ENCODE data around the gene PKP3.

GRCh38 chr11:398826-399225 lies 4.8 kb downstream of the PKP3 start:
- TF ChIP-seq POLR2A (IDR thresholded peaks at IDR 0.05) (no peak), EP300 (IDR thresholded peaks at IDR 0.05) (no peak)
- TF ChIP-seq, protein P1, sequence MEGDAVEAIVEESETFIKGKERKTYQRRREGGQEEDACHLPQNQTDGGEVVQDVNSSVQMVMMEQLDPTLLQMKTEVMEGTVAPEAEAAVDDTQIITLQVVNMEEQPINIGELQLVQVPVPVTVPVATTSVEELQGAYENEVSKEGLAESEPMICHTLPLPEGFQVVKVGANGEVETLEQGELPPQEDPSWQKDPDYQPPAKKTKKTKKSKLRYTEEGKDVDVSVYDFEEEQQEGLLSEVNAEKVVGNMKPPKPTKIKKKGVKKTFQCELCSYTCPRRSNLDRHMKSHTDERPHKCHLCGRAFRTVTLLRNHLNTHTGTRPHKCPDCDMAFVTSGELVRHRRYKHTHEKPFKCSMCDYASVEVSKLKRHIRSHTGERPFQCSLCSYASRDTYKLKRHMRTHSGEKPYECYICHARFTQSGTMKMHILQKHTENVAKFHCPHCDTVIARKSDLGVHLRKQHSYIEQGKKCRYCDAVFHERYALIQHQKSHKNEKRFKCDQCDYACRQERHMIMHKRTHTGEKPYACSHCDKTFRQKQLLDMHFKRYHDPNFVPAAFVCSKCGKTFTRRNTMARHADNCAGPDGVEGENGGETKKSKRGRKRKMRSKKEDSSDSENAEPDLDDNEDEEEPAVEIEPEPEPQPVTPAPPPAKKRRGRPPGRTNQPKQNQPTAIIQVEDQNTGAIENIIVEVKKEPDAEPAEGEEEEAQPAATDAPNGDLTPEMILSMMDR (IDR thresholded peaks at IDR 0.05): no peak

All from sigmoid colon (tissue), 4 donors.